Measurements from ENCODE around the gene ZC3H4. TPM values are rescaled to one million over a fixed set of nuclear protein-coding genes. Genes with fewer than 3 reads are reported as not detected.

The ZC3H4 gene
- total and polyA plus RNA-seq, 10 of the 15 experiments (the other 5 are each of a cell fraction or from before 2014, with no cell fraction given), result 5.1 to 86.3 (median 15.5) TPM

DNA sequence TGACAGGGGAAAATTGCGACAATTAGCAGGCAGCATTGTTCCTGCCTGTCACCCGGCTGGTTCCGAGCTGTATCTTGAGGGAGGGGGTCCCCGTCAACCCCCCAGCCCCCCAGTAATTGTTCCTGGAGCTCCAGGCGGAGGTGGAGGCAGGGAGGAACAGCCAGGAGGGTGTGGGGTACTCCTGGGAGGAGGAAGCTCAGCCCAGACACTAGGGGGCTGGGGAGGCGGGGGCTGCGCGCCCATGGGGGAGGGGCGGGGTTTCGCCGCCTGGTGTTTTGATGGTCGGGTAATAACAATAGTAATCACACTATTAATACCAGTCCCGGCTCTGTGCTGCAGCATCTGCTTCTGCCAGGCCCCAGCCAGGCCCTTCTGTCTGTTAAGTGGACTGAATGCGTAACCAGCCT, 85.4 kb downstream of the ZC3H4 start:
- POLR2A ChIA-PET, result no interaction called here
- no peaks in the 10 kb centered on the region for H3K9me3 ChIP-seq (replicated peaks; ENCODE audit: control insufficient read depth, insufficient read depth, low read length)
- H3K79me2 ChIP-seq (ENCODE audit: control insufficient read depth, insufficient read depth, low read length), result no peaks in the 10 kb centered on the region
- no peaks in the 10 kb centered on the region for H4K20me1 ChIP-seq (ENCODE audit: control insufficient read depth, insufficient read depth)
- H3K4me1 ChIP-seq (ENCODE audit: control insufficient read depth, insufficient read depth, low read length), result no peaks in the 10 kb centered on the region
- BruUV-seq (replicated peaks), result no TSS peak
- SMC1A ChIA-PET (ENCODE audit: uncharacterized antibody, unreplicated experiment), result no interaction called here
- DNase-seq (ENCODE audit: low read depth, low spot score), result no peak
- H3K4me3 ChIP-seq, result no peak overlapping the region
- peaks cover 6 to 12% of the 10 kb centered on the region in 2 experiments; a peak in 3 of 4 replicates for H3K27me3 ChIP-seq (replicated peaks in 1 of 2; ENCODE audit: control insufficient read depth in 2 of 2, insufficient read depth in 2 of 2, low read length in 1 of 2)
- 15% methylated on average over 11 of the region's 14 CpGs for WGBS (ENCODE audit: insufficient coverage, insufficient replicate concordance, low lambda C conversion rate, missing lambda C conversion rate)
- no peak overlapping the region for H2AFZ ChIP-seq (ENCODE audit: control insufficient read depth, low read depth, low read length)
- RAD21 ChIA-PET (ENCODE audit: unreplicated experiment), result no interaction called here
- in situ Hi-C loops (cut with MboI), result no loop called here
- H3K4me2 ChIP-seq (ENCODE audit: control insufficient read depth, insufficient read depth), result no peak overlapping the region
- intact Hi-C loops (cut with micrococcal nuclease; ENCODE audit: unreplicated experiment), result no loop called here
- no peaks in the 10 kb centered on the region for H3K36me3 ChIP-seq (ENCODE audit: control insufficient read depth in 2 of 2, insufficient read depth in 2 of 2, low read length in 1 of 2)
- TF ChIP-seq NR2C1 (IDR thresholded peaks at IDR 0.05) (no peak), HDGF (IDR thresholded peaks at IDR 0.05) (no peak), IRF4 (IDR thresholded peaks at IDR 0.05; ENCODE audit: low read depth, low read length) (no peak), LARP7 (IDR thresholded peaks at IDR 0.05) (no peak), CREM (IDR thresholded peaks at IDR 0.05; ENCODE audit: low read depth) (no peak), RFX5 (IDR thresholded peaks at IDR 0.05; ENCODE audit: low read depth, low read length) (no peak), RCOR1 (conservative IDR thresholded peaks at IDR 0.05; ENCODE audit: low read depth, low read length) (no peak), NFYA (IDR thresholded peaks at IDR 0.05; ENCODE audit: borderline replicate concordance, low read depth, low read length) (no peak), MTA2 (IDR thresholded peaks at IDR 0.05; ENCODE audit: low read depth) (no peak), EED (IDR thresholded peaks at IDR 0.05; ENCODE audit: low read depth) (no peak)
- TF ChIP-seq, protein P1, sequence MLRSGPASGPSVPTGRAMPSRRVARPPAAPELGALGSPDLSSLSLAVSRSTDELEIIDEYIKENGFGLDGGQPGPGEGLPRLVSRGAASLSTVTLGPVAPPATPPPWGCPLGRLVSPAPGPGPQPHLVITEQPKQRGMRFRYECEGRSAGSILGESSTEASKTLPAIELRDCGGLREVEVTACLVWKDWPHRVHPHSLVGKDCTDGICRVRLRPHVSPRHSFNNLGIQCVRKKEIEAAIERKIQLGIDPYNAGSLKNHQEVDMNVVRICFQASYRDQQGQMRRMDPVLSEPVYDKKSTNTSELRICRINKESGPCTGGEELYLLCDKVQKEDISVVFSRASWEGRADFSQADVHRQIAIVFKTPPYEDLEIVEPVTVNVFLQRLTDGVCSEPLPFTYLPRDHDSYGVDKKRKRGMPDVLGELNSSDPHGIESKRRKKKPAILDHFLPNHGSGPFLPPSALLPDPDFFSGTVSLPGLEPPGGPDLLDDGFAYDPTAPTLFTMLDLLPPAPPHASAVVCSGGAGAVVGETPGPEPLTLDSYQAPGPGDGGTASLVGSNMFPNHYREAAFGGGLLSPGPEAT (IDR thresholded peaks at IDR 0.05; ENCODE audit: low read depth), result no peak
- no peak for ATAC-seq
- CTCF ChIA-PET, result interaction anchor here (3.5 kb wide), 1 partner anchor 15 kb away, joined by 26 read pairs; no protein-coding TSS in a partner anchor
- no peak for FAIRE-seq
- no peak overlapping the region for H3K27ac ChIP-seq (ENCODE audit: control insufficient read depth, insufficient read depth)
- no peak overlapping the region for H3K9ac ChIP-seq (ENCODE audit: control insufficient read depth, insufficient read depth, low read length)

All from GM12878 (cell line).